GM23338 (cell line): ENCODE measurements around the gene SLC2A4RG.

Experiments
- CREB1 ChIP-seq: fragments of 250-450 bp; sonication (Bioruptor Pico); IDR thresholded peaks from 2 replicates; pipeline ENCODE4 v1.5.0; 2020; ENCODE audit warnings: low read depth, mild to moderate bottlenecking, moderate library complexity
- CTCF ChIP-seq, 2 experiments: fragments of 200-600 bp in 1 of 2; sonication (generic) in 1 of 2; conservative IDR thresholded peaks; 2 replicates each; pipeline versions ENCODE4 v1.5.1 to v1.6.1; 2016 to 2017; ENCODE audit warnings: antibody characterized with exemption in 2 of 2, low read depth in 2 of 2, mild to moderate bottlenecking in 2 of 2, moderate library complexity in 1 of 2
- EZH2 ChIP-seq: fragments of 200-600 bp; sonication (generic); IDR thresholded peaks from one replicate; pipeline ENCODE4 v1.8.0; 2017; ENCODE audit warnings: antibody characterized with exemption, mild to moderate bottlenecking, low read depth; ENCODE audit not compliant: unreplicated experiment
- EZH2phosphoT487 ChIP-seq: fragments of 200-600 bp; sonication (generic); IDR thresholded peaks from one replicate; pipeline ENCODE4 v1.8.1; 2018; ENCODE audit warnings: antibody characterized with exemption; ENCODE audit not compliant: unreplicated experiment
- POLR2AphosphoS5 ChIP-seq: IDR thresholded peaks from 2 replicates; pipeline ENCODE4 v1.6.1; 2016; ENCODE audit warnings: antibody characterized with exemption, low read depth
- REST ChIP-seq: IDR thresholded peaks from one replicate; pipeline ENCODE4 v1.6.1; 2018; ENCODE audit warnings: antibody characterized with exemption; ENCODE audit not compliant: unreplicated experiment
- ZNF331 ChIP-seq: fragments of 250-450 bp; sonication (Bioruptor Pico); IDR thresholded peaks from 2 replicates; pipeline ENCODE4 v1.5.0; 2020; ENCODE audit warnings: low read depth, mild to moderate bottlenecking, moderate library complexity
- TF ChIP-seq, protein P1 (sequence below): IDR thresholded peaks from 2 replicates; pipeline ENCODE4 v1.6.1; 2016; ENCODE audit warnings: antibody characterized with exemption

DNA sequence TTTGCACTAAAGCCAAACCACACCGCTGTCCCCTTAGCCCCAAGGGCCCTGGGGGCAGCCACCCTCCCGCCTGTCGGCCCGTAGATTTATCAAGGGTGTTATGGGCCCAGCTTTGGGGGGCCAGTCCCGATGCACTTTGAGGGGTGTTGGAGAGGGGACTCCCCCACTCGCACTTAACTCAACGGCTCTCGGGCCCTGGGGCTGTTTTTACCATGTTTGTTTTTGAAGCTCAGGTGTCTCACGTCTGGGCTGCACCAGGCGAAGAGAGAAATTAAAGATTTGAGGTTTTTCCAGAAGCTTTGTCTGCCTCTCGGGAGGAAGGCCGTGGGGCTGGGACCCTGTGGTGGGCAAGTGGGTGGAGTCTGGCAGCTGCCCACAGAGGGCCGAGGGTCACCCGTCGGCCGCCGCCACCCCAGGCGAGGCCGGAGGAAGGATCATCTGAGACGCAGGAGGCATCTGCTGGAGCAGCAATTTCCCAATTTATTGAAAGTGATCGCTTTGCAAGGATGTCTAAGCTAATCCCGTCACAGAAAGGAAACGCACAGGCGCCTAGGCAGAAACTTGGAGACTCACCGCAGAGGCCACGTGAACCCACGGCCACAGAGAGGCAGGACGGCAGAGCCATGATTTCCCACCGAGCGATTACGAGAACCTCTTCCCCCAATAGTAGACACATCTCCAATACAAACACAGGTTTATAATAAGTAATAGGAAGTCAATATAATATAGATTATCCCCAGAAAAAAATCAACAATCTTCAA is 3.8 kb downstream of the SLC2A4RG start:
- TF ChIP-seq CTCF (conservative IDR thresholded peaks at IDR 0.05; ENCODE audit: low read depth in 2 of 2) (no peak), REST (no peak), EZH2 (no peak), POLR2AphosphoS5 (no peak), EZH2phosphoT487 (no peak), CREB1 (CRISPR knock-in tag) (no peak), ZNF331 (CRISPR knock-in tag) (no peak)
- TF ChIP-seq, protein P1, sequence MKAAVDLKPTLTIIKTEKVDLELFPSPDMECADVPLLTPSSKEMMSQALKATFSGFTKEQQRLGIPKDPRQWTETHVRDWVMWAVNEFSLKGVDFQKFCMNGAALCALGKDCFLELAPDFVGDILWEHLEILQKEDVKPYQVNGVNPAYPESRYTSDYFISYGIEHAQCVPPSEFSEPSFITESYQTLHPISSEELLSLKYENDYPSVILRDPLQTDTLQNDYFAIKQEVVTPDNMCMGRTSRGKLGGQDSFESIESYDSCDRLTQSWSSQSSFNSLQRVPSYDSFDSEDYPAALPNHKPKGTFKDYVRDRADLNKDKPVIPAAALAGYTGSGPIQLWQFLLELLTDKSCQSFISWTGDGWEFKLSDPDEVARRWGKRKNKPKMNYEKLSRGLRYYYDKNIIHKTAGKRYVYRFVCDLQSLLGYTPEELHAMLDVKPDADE, result no peak
